A549 (cell line): ENCODE measurements around the gene WDFY2.

ENCODE experiments used
- CBX8 ChIP-seq: fragments of 200-600 bp; sonication (generic); IDR thresholded peaks from 2 replicates; pipeline ENCODE4 v1.6.1; 2016
- CEBPB ChIP-seq, 2 experiments: fragments of >200 bp in 1 of 2; sonication (Bioruptor Twin) in 1 of 2; formaldehyde crosslinking in 1 of 2; IDR thresholded peaks; 2 replicates each; pipeline ENCODE4 v1.6.1; 2012 to 2016
- CTCF ChIP-seq: fragments of >200 bp; sonication (Bioruptor Twin); formaldehyde crosslinking; IDR thresholded peaks from 3 replicates; pipeline ENCODE4 v1.5.1; 2016
- ELK1 ChIP-seq: fragments of 150-350 bp; IDR thresholded peaks from 2 replicates; pipeline ENCODE4 v1.6.1; 2014; ENCODE audit warnings: low read depth, mild to moderate bottlenecking, low read length
- JUN ChIP-seq, 2 experiments: fragments of >200 bp; sonication (Bioruptor Twin); formaldehyde crosslinking; IDR thresholded peaks; 2 replicates in 1 of 2; 3 replicates in 1 of 2; pipeline ENCODE4 v1.6.1; 2016 to 2017
- JUNB ChIP-seq: fragments of >200 bp; sonication (Bioruptor Twin); formaldehyde crosslinking; IDR thresholded peaks from 2 replicates; pipeline ENCODE4 v1.6.1; 2016
- MAFK ChIP-seq: fragments of 450-650 bp; IDR thresholded peaks from 2 replicates; pipeline ENCODE4 v1.6.1; 2014; ENCODE audit not compliant: partially characterized antibody
- MAX ChIP-seq: IDR thresholded peaks from 2 replicates; pipeline ENCODE4 v1.6.1; 2012
- POLR2A ChIP-seq: IDR thresholded peaks from 2 replicates; pipeline ENCODE4 v1.6.1; 2012; ENCODE audit warnings: mild to moderate bottlenecking, low read length
- RCOR1 ChIP-seq: fragments of 150-350 bp; IDR thresholded peaks from 2 replicates; pipeline ENCODE4 v1.6.1; 2014; ENCODE audit warnings: antibody characterized with exemption, low read length, low read depth
- ZNF302 ChIP-seq: fragments of 250-450 bp; sonication (Bioruptor Pico); IDR thresholded peaks from 2 replicates; pipeline ENCODE4 v1.9.0; 2021; ENCODE audit warnings: inconsistent platforms, mild to moderate bottlenecking, moderate library complexity

GRCh38 chr13:51767100-51767499, 182.8 kb downstream of the WDFY2 start:
- TF ChIP-seq CTCF (no peak), CEBPB (IDR thresholded peaks at IDR 0.05) (no peak), RCOR1 (no peak), CBX8 (no peak), ZNF302 (CRISPR knock-in tag) (no peak), ELK1 (no peak), MAFK (no peak), MAX (no peak), POLR2A (no peak), JUNB (no peak), JUN (IDR thresholded peaks at IDR 0.05) (no peak)
